Fibroblast of skin of left quadriceps (primary cell): ENCODE data around the gene TSHZ3.

Source experiments
- DNase-seq, 2 experiments: peaks; one replicate each; pipeline ENCODE4 v3.0.0-alpha.2; 2013; ENCODE audit warnings: low read depth in 2 of 2

TSHZ3 gene

GRCh38 chr19:31354799-31355664 lies 5.8 kb upstream of the TSHZ3 start:
- DNase-seq = no peak

DNA sequence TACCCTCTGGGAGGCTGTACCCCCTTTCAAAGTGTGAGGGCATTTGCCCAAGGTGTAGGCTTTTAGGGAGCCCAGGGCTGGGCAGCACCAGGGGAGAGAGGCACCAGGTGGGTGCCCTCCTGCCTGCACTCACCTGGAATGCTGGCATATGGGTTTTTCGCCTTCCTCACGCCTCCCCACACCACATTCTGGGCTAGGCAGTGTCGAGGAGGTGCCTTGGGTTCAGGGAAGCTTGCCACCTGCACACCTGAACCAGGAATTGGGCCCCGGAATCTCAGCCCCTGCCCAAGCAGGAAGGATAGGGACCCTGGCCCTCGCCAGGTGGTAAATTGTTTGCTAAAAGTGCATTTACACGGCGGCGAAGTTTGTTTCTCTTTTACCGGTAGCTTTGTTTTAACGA lies 5.1 kb upstream of the TSHZ3 start:
- no peak for DNase-seq

- no peak for DNase-seq
Measured at GRCh38 chr19:31353833-31354232, 4.6 kb upstream of the TSHZ3 start.

GRCh38 chr19:31352782-31353651 lies 3.8 kb upstream of the TSHZ3 start:
- DNase-seq = no peak

DNA sequence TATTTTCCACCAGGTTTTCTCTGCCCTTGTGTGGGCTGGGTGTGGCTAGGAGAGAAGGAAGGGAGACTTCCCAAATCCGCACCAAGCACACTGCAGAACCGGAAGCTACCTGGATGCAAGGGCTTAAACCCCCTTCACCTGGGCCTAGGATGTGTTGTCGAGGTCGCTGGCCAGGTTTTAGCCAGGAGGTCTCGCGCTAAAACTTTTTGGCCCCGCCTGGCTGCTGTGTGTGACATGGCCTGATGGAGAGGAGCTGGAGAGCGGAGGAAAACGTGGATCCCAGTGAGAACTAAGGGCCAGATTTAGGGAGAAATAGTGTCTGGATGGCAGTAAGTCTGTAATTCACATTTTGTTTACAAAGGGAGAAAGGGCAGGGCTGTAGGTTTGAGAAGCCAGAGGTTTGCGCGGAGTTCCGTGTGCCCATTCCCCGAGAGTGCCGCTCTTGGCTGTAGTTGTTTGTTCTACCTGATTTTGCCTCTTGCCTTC lies 3.1 kb upstream of the TSHZ3 start:
- DNase-seq = no peak

DNA sequence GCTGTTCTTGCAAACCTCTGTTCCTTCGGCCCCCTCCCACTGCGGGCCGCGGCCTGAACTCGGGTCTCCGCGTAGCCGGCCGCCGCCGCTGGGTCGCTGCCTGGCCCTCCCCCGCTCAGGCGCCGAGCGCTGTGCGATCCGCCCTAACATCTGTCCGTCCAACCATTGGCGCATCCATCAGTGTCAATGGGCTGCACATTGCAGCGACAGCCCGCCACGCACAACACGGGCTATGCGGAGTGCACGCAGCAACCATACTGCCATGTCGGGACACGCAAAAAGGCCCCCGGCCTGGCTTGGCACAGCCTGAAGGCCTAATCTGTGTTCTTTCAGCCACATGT lies 2.6 kb upstream of the TSHZ3 start:
- no peak for DNase-seq

GRCh38 chr19:31351056-31351854 lies 2.0 kb upstream of the TSHZ3 start:
- DNase-seq = no peak

DNA sequence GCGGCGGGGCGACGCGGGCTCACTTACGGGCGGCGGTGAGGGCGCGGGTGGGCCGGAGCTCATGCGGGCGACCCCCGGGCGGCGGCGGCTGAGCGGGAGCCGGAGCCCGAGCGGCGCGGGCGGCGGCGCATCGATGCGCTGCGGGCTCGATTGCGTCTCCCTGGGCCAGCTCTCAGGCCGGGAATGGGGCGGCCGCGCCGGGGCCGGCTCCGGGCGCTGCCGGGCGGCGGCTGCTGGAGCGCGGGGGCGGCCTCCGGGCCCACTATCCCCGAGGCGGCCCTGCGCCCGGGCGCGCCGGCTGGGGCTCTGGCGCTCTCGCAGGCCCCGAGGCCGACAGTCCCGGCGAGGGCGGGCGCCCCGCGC lies 1.4 kb upstream of the TSHZ3 start:
- no peak for DNase-seq

- no peak for DNase-seq
Measured at GRCh38 chr19:31350033-31350692, 927 bp upstream of the TSHZ3 start.

GRCh38 chr19:31348481-31349159 lies 616 bp downstream of the TSHZ3 start:
- DNase-seq = no peak

DNA sequence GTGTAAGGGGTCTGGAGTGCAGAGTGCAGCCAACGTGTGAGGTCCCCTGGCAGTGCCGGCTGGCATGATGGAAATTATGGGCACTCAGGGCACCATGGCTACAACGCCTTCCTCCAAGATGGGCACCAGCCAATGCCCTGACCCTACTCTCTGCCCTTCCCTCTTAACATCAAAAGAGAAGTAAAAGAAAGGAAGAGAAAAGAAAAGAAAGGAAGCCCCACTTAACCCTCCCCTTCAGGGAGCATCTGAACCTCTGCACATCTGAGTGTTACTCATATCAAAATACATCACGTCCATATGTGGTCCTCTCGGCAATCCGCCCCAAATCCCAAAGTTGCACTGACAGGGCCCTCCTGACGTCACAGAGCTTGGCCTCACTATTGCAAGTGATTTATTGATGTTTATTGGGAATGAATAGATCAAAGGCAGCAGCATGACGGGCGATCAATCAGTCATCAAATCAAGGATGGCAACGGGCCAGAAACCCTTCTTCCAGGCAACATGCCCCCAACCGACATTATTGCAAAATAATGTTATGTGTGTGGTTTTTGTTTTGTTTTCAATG lies 1.3 kb downstream of the TSHZ3 start:
- peak; percentile 58 to 59 for DNase-seq

GRCh38 chr19:31347354-31347753 lies 1.9 kb downstream of the TSHZ3 start:
- DNase-seq = no peak

DNA sequence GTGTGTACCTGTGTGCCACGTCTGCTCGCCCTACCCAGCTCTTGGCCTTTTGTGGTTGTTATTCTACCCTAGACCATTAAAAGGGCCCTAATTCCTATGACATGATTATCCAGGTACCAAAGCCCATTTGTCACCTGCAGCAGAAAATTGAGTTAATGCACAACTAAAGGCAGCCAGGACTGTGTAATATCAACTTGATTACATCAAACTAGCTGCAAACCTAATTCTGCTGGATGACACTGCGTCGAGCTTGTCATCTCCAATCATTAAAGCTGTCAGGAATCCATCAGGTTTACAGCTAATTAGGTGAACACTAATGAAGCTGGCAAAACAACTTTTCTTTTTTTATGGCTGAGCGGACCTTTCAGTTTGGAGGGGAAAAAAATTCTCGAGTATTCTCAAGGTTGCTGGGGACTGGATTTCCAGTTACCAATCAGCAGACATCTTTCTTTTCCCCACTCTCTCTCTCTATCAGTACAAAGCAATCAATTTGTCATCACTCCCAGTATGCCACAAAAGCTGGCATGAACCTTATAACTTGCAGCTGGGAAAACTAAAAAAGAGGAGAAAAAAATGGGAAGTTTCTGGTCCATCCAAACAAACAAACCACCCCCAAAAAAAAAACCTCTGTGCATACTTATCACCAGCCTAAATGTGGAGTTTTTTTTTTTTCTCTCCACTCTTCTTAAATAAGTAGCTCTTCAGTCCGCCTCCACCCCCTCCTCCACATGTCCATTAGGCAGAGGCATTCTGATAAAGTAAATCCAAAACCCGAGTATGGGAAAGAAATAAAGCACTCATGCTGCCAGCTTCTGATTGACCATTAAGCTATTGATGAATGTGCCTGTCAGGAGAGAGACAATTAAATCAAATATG lies 2.8 kb downstream of the TSHZ3 start:
- no peak for DNase-seq

DNA sequence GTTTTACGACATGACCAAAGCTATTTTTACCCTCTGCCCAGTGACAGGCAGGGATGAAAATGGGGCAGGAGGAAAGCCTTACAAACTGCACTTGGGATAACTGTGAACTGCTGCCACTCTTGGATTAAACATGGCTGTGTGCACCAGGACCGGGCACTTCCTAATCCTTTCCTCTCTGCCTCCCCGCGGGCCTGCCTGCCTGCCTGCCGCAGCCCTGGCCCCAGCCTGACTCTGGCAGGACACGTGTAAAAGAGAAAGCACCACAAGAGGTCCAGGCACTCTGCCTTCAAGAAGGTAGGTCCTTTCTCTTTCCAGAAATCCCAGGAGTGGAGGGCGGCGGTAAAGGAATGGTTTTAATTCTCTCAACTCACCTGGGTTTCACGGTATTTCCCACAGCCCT lies 4.8 kb downstream of the TSHZ3 start:
- DNase-seq = no peak

GRCh38 chr19:31342926-31343325 lies 6.3 kb downstream of the TSHZ3 start:
- no peak for DNase-seq

GRCh38 chr19:31340042-31341025 lies 8.9 kb downstream of the TSHZ3 start:
- peak; percentile 98 for DNase-seq

DNA sequence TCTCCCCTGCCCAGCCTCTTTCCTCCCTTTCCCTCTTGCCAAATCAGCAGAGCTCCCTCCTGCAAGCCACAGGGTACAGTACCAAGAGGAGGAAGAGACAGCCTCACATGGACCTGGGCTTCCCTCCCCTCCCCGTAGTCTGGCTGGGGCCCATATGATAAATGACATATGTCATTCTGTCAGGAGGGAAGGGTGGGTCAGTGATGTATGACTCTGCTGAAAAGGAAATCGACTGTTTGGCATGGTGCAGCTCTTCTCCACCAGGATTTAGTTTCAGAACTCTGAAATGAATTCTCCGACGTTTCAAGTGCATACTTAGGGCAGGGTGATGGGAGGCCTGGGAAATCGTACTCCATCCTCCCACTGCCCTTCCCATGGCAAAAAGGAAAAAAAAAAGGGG lies 9.8 kb downstream of the TSHZ3 start:
- DNase-seq = no peak

DNA sequence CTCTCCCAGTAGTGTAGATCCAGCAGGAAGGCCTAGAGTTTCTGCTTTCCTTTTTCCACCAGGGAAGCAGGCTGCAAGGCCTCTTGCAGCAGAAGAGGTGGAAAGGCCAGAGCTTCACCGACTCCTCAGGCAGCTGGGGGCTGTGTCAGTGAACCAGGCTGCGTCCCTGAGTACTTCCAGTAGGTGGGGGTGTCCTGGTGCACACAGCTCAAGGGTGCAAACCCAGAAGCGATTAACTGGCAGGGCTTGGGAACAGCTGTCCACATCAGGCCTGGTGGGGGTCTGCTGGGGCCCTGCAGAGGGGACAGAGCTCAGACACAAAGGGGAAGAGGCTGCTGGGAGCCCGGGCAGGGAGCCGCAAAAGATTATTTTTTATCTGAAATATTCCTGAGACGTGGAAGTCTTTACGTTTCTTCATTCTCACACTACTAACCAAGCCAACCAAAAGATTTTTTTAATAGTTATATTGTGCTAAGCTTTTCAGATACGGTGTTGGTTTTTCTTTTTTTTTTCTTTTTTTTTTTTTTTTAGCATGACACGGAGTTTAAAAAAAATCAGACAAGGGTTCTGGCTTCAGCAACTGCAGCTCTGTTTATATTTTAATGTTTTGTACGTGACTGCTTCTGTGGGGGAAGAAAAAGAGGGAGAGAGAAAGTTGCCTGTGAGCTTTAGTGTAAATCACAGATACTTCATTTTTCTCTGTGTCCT lies 11.0 kb downstream of the TSHZ3 start:
- no peak for DNase-seq
